ENCODE data around the gene CD22. TPM values are rescaled to one million over a fixed set of nuclear protein-coding genes. Genes with fewer than 3 reads are reported as not detected.

CD22 gene
- total and polyA plus RNA-seq, 2 of the 13 experiments (the other 11 are each of a cell fraction or from before 2014, with no cell fraction given): 0.71 to 1.7 TPM

GRCh38 chr19:35375505-35376307 is 46.7 kb downstream of the CD22 start (continued):
- TF ChIP-seq ZNF496 (CRISPR knock-in tag; IDR thresholded peaks at IDR 0.05; ENCODE audit: insufficient replicate concordance) (no peak), NFIB (CRISPR knock-in tag; IDR thresholded peaks at IDR 0.05; ENCODE audit: borderline replicate concordance) (no peak), JUNB (CRISPR knock-in tag; IDR thresholded peaks at IDR 0.05; ENCODE audit: borderline replicate concordance) (no peak), EP300 (IDR thresholded peaks at IDR 0.05; ENCODE audit: low read depth in 2 of 2, low read length in 2 of 2) (no peak), EP300 (CRISPR knock-in tag; IDR thresholded peaks at IDR 0.05; ENCODE audit: borderline replicate concordance) (no peak)

DNA sequence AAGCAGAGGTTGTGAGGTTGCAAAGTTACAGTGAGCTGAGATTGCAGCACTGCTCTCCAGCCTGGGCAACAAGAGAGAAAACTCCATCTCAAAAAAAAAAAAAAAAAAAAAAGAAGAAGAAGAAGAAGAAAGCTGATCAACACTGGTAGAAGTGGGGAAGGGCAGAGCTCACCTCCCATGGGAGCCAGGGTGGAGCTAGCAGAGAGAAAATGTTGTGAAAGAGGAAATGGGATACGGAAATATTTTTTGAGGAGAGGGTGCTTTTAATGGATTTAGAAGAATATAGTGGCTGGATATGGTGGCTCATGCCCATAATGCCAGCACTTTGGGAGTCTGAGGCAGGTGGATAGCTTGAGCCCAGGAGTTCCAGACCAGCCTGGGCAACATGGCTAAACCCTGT is 48.7 kb downstream of the CD22 start:
- in situ Hi-C loops (cut with HindIII; ENCODE audit: extremely low pct_ligation_motif_present, low pct_unique_long_range_greater_than_20kb): no loop called here
- BruUV-seq (replicated peaks): no TSS peak
- POLR2A ChIA-PET: interaction anchor here (1.2 kb wide), 1 partner anchor 10 kb away, joined by 6 read pairs; no protein-coding TSS in a partner anchor
- TF ChIP-seq TOPORS (CRISPR knock-in tag; IDR thresholded peaks at IDR 0.05) (no peak), ETV5 (CRISPR knock-in tag; IDR thresholded peaks at IDR 0.05; ENCODE audit: borderline replicate concordance) (peak; percentile 14; the same call in 1 of the 2 replicates), EZH2 (conservative IDR thresholded peaks at IDR 0.05; ENCODE audit: low read depth, low read length) (no peak), NCOA5 (CRISPR knock-in tag; IDR thresholded peaks at IDR 0.05) (no peak), ZNF530 (CRISPR knock-in tag; IDR thresholded peaks at IDR 0.05; ENCODE audit: low read depth) (no peak), MED1 (CRISPR knock-in tag; IDR thresholded peaks at IDR 0.05) (no peak), CEBPG (CRISPR knock-in tag; IDR thresholded peaks at IDR 0.05) (peak; percentile 72), ZNF570 (CRISPR knock-in tag; IDR thresholded peaks at IDR 0.05; ENCODE audit: borderline replicate concordance) (no peak), ZBTB33 (CRISPR knock-in tag; IDR thresholded peaks at IDR 0.05) (0 out of 2 replicates have a peak, but pooled peaks have one; percentile 31), SOX13 (IDR thresholded peaks at IDR 0.05) (no peak), SOX13 (CRISPR knock-in tag; conservative IDR thresholded peaks at IDR 0.05 in 1 of 2, IDR thresholded peaks at IDR 0.05 in 1 of 2) (no peak), PCBP1 (IDR thresholded peaks at IDR 0.05; ENCODE audit: borderline replicate concordance, low read depth, low read length) (no peak), GFI1 (CRISPR knock-in tag; IDR thresholded peaks at IDR 0.05; ENCODE audit: borderline replicate concordance) (no peak), ZMAT3 (CRISPR knock-in tag; conservative IDR thresholded peaks at IDR 0.05) (no peak), ATAD3A (CRISPR knock-in tag; IDR thresholded peaks at IDR 0.05) (no peak), ZNF280B (CRISPR knock-in tag; IDR thresholded peaks at IDR 0.05; ENCODE audit: borderline replicate concordance) (no peak)

More for the DNA sequence above, 48.7 kb downstream of the CD22 start:
- intact Hi-C loops (cut with micrococcal nuclease; ENCODE audit: unreplicated experiment): no loop called here
- H3K9me3 ChIP-seq (ENCODE audit: low read length): no peaks in the 10 kb centered on the region
- 26% methylated on average over 1 of the region's 1 CpG for WGBS (ENCODE audit: low lambda C conversion rate)
- CTCF ChIA-PET (ENCODE audit: low intra/inter-chr PET ratio, low total read pairs): no interaction called here
- DNase-seq (ENCODE audit: low spot score) (no peak), ATAC-seq (no peak), FAIRE-seq (no peak)
- no peaks in the 10 kb centered on the region for H3K36me3 ChIP-seq (replicated peaks in 1 of 2; ENCODE audit: control insufficient read depth in 1 of 2, insufficient read depth in 2 of 2, low read length in 2 of 2)
- H3K4me2 ChIP-seq (ENCODE audit: low read depth, low read length): no peak overlapping the region
- no peak overlapping the region for H3K4me3 ChIP-seq (replicated peaks in 1 of 3; ENCODE audit: insufficient read depth in 1 of 3, low read depth in 2 of 3, low read length in 3 of 3)
- no peaks in the 10 kb centered on the region for H4K20me1 ChIP-seq (ENCODE audit: insufficient read depth, low read length)
- H2AFZ ChIP-seq (ENCODE audit: low read length): no peak overlapping the region
- peaks cover 65% of the 10 kb centered on the region for H3K4me1 ChIP-seq (ENCODE audit: insufficient read depth, low read length)
- H3K27me3 ChIP-seq (ENCODE audit: control insufficient read depth in 1 of 2, insufficient read depth in 2 of 2, low read length in 2 of 2): no peaks in the 10 kb centered on the region
- no peak overlapping the region for H3K9ac ChIP-seq (ENCODE audit: insufficient read depth, low read depth, low read length)
- no peak overlapping the region for H3K27ac ChIP-seq (ENCODE audit: extremely low read length, insufficient read depth, low read length)
- H3K79me2 ChIP-seq (ENCODE audit: insufficient read depth, low read length): no peaks in the 10 kb centered on the region

Data from HepG2 (cell line).